CD4-positive, alpha-beta T cell treated with Interleukin-12 subunit alpha and Interleukin-12 subunit beta, for 1 hour (primary cell): Measurements from ENCODE around the gene IKBKG.
"Not testable (repeated sequence)": the region's sequence is repeated elsewhere in the genome, so short reads cannot be mapped to it uniquely, and the experiment has no call there.

Experiments used
- DNase-seq: peaks from one replicate; pipeline ENCODE4 v3.0.0-alpha.2; 2020

Gene IKBKG, protein sequence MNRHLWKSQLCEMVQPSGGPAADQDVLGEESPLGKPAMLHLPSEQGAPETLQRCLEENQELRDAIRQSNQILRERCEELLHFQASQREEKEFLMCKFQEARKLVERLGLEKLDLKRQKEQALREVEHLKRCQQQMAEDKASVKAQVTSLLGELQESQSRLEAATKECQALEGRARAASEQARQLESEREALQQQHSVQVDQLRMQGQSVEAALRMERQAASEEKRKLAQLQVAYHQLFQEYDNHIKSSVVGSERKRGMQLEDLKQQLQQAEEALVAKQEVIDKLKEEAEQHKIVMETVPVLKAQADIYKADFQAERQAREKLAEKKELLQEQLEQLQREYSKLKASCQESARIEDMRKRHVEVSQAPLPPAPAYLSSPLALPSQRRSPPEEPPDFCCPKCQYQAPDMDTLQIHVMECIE

DNA sequence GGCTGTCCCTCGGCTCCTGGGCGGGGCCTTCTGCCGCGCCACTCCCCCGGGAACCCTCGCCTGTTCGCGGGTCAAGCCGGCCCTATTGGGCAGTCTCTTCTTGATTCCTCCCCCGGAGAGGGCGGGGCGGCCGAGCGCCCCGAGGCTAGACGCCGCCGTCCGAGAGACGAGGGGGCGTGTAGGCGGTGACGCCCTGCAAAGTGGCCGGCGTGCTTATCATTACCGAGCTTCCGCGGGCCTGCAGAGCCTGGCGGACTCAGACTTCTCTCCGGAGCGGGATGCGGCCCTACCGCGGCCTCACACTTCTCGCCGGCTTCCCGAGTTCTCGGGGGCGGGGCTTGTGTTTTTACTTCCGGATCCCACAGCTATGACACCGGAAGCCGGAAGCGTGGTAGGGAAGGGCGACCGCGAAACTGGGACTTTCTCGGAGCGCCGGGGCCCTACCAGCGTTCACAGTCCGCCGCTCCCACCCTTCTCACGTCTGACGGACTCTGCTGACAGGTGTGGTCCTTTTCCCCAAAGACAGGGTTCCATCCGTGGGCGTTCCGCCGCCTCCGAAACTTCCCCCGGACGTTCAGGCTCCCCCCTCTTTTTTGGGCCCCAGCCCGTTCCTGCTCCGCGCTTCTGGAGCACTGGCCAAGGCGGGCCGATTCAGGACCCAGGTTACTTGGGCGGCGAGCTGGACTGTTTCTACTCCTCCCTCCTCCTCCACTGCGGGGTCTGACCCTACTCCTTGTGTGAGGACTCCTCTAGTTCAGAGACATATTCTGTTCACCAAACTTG is at the start of gene IKBKG:
TSS of gene IKBKG (plus strand) at position 376 of the 783 bp plus-strand sequence. CDS start 4,383 bp downstream, outside the sequence.
- peak; percentile 91 for DNase-seq

GRCh38 chrX:154501423-154501822 is 46.0 kb upstream of the IKBKG start:
- not testable (repeated sequence) for DNase-seq

GRCh38 chrX:154502098-154502497 is 45.3 kb upstream of the IKBKG start:
- no peak for DNase-seq

GRCh38 chrX:154502989-154503388 is 44.4 kb upstream of the IKBKG start:
- no peak for DNase-seq

DNA sequence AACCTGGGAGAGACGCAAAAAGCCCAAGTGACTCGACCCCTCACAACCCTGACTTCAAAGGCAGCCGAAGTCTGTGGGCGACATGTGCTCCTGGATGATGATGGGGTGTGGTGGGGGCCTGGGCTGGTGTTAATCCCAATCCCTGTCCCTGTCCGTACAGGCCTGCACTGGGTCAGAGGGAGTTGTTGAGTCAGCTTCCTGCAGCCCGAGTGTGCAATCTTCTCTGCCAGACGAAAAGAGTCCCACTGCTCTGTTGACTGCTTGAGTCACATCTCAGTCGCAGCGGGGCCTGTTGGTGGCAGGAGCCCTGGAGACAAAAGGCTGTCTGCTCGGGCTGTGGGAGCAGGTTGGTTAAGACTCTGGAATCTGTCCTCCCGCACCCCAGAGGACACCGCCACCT is 41.7 kb upstream of the IKBKG start:
- DNase-seq: no peak

- no peak for DNase-seq
Measured at GRCh38 chrX:154506483-154507332, 40.7 kb upstream of the IKBKG start.

GRCh38 chrX:154507673-154508383 is 39.6 kb upstream of the IKBKG start:
- no peak for DNase-seq

- no peak for DNase-seq
Measured at GRCh38 chrX:154508384-154508745, 39.1 kb upstream of the IKBKG start.

DNA sequence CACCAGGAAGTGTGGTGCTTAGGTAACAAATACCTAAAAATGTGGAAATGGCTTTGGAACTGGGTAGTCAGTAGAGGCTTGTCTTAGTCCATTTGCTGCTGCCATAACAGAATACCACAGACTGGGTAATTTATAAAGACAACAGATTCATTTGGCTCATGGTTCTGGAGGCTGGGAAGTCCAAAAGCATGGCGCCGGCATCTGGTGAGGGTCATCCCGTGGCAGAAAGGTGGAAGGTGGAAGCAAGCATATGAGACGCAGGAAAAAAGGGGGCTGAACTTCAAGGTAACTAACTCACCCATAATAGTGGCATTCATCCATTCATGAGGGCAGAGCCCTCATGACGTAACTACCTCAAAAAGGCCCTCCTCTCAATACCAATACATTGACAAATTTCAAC is 38.0 kb upstream of the IKBKG start:
- DNase-seq: no peak

- no peak for DNase-seq
Measured at GRCh38 chrX:154511761-154512160, 35.7 kb upstream of the IKBKG start.

DNA sequence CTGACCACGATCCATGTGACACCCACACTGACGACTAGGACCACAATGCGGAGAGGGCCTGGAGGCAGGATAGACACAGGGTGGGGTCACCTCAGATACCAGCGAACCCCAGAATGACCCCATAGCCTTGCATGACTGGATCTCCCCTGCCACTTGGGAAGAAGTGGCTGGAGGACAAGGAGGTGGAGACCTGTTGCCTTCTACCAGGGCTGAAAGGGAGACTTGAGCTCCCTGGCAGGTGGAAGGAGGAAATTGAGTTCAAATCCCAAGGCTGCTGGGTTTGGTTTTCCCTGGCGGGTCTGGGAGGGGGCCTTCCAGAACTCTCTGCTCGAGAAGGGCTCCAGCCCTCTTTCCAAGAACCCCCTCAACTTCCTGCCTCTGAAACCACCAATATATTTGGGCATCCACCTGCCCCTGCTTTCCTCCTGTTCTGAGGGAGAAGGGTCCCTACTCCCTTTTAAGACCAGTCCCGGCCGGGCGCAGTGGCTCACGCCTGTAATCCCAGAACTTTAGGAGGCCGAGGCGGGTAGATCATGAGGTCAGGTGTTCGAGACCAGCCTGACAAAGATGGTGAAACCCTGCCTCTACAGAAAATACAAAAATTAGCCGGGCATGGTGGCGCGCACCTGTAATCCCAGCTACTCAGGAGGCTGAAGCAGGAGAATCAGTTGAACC is 34.4 kb upstream of the IKBKG start:
- no peak for DNase-seq

DNA sequence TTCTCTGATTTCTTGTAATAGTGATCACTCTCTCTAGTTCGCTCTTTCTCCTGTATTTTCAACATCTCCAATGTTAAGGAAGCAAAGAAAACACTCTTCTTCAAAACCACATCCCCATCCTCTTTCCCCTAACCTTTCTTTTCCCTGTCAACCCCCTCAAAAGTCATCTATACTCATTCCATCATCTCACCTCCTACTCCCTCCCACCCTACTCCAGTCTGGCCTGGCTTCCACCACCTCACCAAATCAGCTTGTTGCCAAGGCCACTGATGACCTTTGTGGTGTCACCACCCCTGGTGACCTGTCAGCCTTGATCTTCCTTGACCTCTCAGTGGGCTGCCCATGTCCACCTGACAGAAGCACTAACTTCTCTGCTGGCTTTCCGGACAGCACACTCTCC is 33.7 kb upstream of the IKBKG start:
- no peak for DNase-seq

DNA sequence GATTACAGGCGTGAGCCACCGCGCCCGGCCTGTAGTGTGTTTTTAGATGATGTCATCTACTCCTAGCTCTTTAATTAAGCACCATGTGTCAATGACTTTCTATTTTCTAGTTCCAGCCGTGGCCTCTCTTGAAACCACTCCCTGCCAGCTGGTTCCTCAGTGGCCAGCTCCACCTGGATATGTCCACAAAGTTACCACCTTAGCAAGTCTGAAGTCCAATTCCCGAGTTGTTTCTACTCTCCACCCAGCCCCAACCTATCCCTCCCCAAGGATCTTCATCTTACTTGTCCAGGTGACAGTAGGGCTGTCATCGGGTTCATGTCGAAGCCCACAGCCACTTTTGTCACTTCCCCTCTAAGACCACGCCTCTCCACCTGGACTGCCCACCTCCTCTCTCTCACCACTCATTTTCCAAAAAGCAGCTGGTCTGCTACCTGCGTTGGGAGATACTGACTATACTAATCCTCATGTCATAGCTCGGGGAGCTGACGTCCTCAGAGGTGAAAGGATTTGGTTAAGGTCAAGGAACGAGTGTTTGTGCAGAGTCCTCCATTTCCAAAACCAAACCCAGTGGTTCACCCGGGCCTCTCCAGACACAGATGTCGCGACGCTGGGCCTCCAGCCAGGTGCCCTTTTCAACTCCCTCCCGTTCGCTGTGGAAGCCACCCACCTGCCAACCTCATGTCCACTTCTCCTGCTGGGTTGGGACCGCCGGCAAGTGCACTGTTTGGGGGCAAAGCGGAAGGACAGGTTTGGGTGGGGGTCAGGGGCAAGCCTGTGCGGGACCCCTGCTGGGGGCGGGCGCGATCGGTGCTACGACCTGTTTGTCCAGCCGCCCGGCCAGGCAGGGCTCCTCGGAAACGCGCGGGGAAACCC is 32.1 kb upstream of the IKBKG start:
- peak; percentile 35 for DNase-seq

DNA sequence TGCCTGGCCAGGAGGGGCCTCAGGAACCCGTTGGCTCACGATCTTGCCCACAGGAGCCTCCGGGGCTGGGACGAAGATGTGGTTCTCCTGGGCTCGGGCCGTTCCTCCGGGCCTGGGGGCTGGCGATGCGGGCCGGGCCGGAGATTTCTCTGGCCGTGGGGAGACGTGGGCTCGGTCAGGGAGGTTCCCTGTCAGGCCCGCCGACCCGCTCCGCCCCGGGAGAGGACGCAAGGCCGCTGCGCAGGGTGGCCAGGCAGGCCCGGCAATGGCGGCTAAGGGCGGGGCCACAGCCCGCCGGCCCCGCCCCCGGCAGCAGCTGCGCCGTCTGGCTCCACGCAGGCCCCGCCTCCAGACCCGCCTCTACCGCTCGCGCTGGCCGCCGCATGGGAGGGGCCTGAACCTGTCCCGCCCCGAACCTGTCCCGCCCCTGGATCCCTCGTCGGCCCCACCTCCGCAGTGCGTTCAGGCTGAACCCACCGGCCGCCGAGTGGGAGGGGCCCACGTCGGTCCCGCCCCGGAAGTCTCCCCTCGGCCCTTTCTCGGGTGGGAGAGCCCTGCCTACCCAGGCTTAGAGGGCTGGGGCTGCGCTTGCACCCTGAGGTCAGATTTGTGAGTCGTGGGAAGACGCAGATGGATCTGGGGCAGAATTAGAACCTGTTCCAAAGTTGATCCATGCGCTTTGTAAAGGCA is 31.3 kb upstream of the IKBKG start, which contains the start of gene FAM3A:
TSS of gene FAM3A (minus strand) at position 267 of the 690 bp plus-strand sequence. CDS start 460 bp downstream, outside the sequence.
- DNase-seq: peak; percentile 94

- peak; percentile 35 for DNase-seq
Measured at GRCh38 chrX:154516656-154517100, 30.7 kb upstream of the IKBKG start.

DNA sequence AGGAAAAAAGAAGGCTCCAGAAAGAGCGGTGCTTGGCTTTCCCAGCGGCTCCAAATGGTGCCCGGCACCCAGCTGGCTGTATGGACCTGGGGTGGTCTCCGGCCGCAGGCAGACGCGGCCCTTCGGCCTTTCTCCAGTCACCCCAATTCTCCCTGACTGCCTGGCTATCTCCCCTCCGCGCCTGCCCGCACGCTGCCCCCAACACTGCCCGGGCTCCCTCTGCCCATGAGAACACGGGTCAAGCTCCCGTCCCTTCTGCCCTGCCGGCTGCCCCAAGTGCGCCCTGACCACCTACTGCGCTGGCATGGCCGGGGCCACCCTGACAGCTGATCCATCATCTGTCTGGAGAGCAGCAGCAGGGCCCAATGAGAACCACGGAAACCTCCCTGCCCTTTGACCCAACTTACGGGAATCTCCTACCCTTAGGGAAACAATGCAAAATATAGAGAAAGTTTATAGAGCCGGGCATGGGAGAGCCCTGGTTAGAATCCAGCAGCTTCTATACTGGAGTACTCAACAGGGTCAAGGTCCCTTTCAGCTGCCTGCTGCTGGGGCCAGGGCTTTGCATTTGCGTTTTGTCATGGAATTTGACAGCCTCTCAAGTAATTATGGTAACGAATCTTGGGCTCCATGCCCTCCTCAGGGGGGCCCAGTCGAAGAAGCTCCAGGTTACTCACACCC is 30.2 kb upstream of the IKBKG start:
- DNase-seq: no peak

DNA sequence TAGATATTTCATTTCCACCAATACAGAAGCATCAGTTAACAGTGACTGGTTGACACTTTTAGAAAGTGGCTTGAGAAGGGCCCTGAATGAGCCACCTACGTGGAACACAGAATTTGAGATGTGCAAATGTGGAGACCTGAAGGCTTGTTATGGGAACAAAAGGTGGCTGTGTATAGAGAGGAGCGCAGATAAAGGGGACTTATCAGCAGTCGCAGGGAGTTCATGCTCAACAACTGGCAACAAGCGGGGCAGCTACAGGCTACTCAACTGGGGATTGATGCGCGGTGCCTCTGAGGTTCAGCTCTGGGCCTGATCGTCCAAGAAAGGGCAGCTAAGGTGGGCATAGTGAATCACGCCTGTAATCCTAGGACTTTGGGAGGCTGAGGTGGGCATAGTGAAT is 28.0 kb upstream of the IKBKG start:
- DNase-seq: no peak

- DNase-seq: no peak
Measured at GRCh38 chrX:154525606-154526490, 21.6 kb upstream of the IKBKG start.
